Erythroblast (primary cell): ENCODE results near the gene C17orf113.

ENCODE experiments used
- GATA1 ChIP-seq: IDR thresholded peaks from 2 replicates; pipeline ENCODE4 v1.6.1; 2011; ENCODE audit warnings: low read depth, mild to moderate bottlenecking, control low read depth, low read length, moderate library complexity
- POLR2A ChIP-seq: IDR thresholded peaks from 2 replicates; pipeline ENCODE4 v1.6.1; 2011; ENCODE audit warnings: mild to moderate bottlenecking, low read length

- TF ChIP-seq POLR2A = no peak
- no peak for TF ChIP-seq GATA1
Measured at GRCh38 chr17:42051645-42052044, 1.2 kb upstream of the C17orf113 start.
